Stomach smooth muscle (tissue), 2 donors: Measurements from ENCODE around the gene PROKR1.

Experiments
- H3K27ac ChIP-seq: one replicate; pipeline ENCODE4 v1.7.0; 2013; ENCODE audit warnings: mild to moderate bottlenecking, low read length, inconsistent platforms
- H3K27me3 ChIP-seq, 2 donors: one replicate each; pipeline ENCODE4 v1.7.0; 2013; ENCODE audit warnings: low read length in 2 of 2; ENCODE audit not compliant: insufficient read depth in 2 of 2, control insufficient read depth in 1 of 2
- H3K36me3 ChIP-seq, 2 donors: one replicate each; pipeline ENCODE4 v1.7.0; 2013; ENCODE audit warnings: low read length in 2 of 2; ENCODE audit not compliant: control insufficient read depth in 2 of 2, insufficient read depth in 2 of 2
- H3K4me1 ChIP-seq: one replicate; pipeline ENCODE4 v1.7.0; 2013; ENCODE audit warnings: low read length; ENCODE audit not compliant: control insufficient read depth, insufficient read depth
- H3K4me3 ChIP-seq, 2 donors: one replicate each; pipeline ENCODE4 v1.7.0; 2013; ENCODE audit warnings: low read length in 2 of 2
- H3K9ac ChIP-seq, 2 donors: one replicate each; pipeline ENCODE4 v1.7.0; 2013; ENCODE audit warnings: low read length in 2 of 2, mild to moderate bottlenecking in 1 of 2
- H3K9me3 ChIP-seq, 2 donors: one replicate each; pipeline ENCODE4 v1.7.0; 2013; ENCODE audit warnings: low read length in 2 of 2; ENCODE audit not compliant: control insufficient read depth in 2 of 2
- donor health status: healthy.
- donor health status: Pancreatic carcinoma.

PROKR1 gene

GRCh38 chr2:68696554-68696953 lies 53.2 kb downstream of the PROKR1 start:
- H3K4me3 ChIP-seq, result no peak overlapping the region
- H3K9ac ChIP-seq, result no peak overlapping the region
- no peak overlapping the region for H3K27ac ChIP-seq
- H3K36me3 ChIP-seq, result no peaks in the 10 kb centered on the region
- H3K4me1 ChIP-seq, result no peaks in the 10 kb centered on the region
- peaks cover 0 to 3% of the 10 kb centered on the region in 2 donors for H3K9me3 ChIP-seq
- H3K27me3 ChIP-seq, result no peaks in the 10 kb centered on the region

- H3K9ac ChIP-seq, result no peak overlapping the region
- H3K27me3 ChIP-seq, result no peaks in the 10 kb centered on the region
- peaks cover 0 to 3% of the 10 kb centered on the region in 2 donors for H3K9me3 ChIP-seq
- H3K36me3 ChIP-seq, result no peaks in the 10 kb centered on the region
- H3K4me3 ChIP-seq, result no peak overlapping the region
- no peak overlapping the region for H3K27ac ChIP-seq
- no peaks in the 10 kb centered on the region for H3K4me1 ChIP-seq
Observed at GRCh38 chr2:68698567-68699377, 55.4 kb downstream of the PROKR1 start.

DNA sequence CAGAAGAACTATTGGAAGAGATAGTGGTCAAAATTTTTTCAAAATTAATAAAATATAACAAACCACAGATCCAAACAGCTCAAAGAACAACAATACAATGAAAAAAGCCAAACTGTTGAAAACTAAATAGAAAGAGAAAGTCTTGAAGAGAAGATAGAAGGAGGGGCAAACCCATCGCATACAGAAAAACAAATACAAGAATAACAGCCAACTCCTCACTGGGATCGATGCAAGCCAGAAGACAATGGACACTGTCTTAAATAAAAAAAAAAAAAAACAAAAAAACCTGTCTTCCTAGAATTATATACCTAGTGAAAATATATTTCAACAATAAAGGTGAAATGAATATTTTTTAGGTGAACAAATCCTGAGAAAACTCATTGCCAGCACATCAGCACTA lies 57.2 kb downstream of the PROKR1 start:
- no peak overlapping the region for H3K27ac ChIP-seq
- H3K9me3 ChIP-seq, result peaks cover 0 to 3% of the 10 kb centered on the region in 2 donors
- no peaks in the 10 kb centered on the region for H3K27me3 ChIP-seq
- H3K4me3 ChIP-seq, result no peak overlapping the region
- no peaks in the 10 kb centered on the region for H3K4me1 ChIP-seq
- H3K36me3 ChIP-seq, result no peaks in the 10 kb centered on the region
- no peak overlapping the region for H3K9ac ChIP-seq

DNA sequence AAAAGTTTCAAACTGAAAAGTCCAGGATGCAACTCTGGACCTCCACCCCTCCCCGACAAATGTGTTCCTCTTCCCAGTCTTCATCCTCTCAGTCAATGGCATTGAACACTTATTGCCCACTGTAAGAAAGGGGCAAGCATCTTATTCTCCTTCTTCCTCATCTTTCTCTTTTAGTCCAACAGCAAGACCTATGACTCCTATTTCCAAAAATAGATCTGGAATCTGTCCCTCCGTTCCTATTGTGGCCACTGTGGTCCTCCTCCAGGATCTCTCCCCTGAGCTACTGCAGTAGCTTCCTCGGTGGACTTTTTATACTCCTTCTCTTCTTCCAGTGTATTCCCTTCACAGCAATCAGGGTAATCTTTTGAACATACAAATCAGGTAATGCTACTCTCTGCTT lies 63.3 kb downstream of the PROKR1 start:
- H3K9me3 ChIP-seq, result no peaks in the 10 kb centered on the region
- no peak overlapping the region for H3K4me3 ChIP-seq
- peaks cover 8% of the 10 kb centered on the region for H3K4me1 ChIP-seq
- H3K36me3 ChIP-seq, result no peaks in the 10 kb centered on the region
- no peak overlapping the region for H3K9ac ChIP-seq
- no peak overlapping the region for H3K27ac ChIP-seq
- no peaks in the 10 kb centered on the region for H3K27me3 ChIP-seq
